Astrocyte of the spinal cord (primary cell): Measurements from ENCODE around the gene TRAPPC3L.

Experiments used
- DNase-seq: peaks from one replicate; pipeline ENCODE4 v3.0.0; 2011; ENCODE audit warnings: low read depth, low spot score
- H3K4me3 ChIP-seq: 2 replicates; pipeline ENCODE4 v1.5.1; 2011; ENCODE audit warnings: low read depth, mild to moderate bottlenecking, low read length, moderate library complexity
- in situ Hi-C: cut with HindIII; loops from 2 replicates; pipeline ENCODE4 v1.10.0; 2017; ENCODE audit warnings: low sequenced_read_pairs
- TF ChIP-seq, protein P1 (sequence below): IDR thresholded peaks from 2 replicates; pipeline ENCODE4 v1.5.1; 2012; ENCODE audit warnings: low read depth, mild to moderate bottlenecking, low read length, inconsistent platforms

The TRAPPC3L gene

DNA sequence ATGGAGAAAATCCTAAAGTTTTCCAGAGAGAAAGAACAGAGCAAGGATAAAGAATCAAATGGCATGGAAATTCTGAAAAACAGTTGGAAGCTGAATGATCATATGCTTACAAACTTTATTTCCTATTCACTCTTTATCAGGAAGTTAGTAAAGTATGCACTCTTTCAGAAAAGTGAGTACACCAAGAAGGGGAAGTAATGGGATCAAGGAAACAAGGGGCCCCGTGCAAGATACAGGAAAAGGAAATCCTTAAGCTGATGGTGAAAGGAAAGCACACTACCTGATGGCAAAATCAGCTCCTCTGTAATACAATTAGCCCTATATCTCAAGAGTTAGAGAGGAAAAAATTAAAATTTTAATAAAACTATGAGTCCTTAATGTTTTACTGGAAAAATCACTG, 70.3 kb downstream of the TRAPPC3L start:
- H3K4me3 ChIP-seq, result no peak overlapping the region
- no peak for DNase-seq
- TF ChIP-seq, protein P1, sequence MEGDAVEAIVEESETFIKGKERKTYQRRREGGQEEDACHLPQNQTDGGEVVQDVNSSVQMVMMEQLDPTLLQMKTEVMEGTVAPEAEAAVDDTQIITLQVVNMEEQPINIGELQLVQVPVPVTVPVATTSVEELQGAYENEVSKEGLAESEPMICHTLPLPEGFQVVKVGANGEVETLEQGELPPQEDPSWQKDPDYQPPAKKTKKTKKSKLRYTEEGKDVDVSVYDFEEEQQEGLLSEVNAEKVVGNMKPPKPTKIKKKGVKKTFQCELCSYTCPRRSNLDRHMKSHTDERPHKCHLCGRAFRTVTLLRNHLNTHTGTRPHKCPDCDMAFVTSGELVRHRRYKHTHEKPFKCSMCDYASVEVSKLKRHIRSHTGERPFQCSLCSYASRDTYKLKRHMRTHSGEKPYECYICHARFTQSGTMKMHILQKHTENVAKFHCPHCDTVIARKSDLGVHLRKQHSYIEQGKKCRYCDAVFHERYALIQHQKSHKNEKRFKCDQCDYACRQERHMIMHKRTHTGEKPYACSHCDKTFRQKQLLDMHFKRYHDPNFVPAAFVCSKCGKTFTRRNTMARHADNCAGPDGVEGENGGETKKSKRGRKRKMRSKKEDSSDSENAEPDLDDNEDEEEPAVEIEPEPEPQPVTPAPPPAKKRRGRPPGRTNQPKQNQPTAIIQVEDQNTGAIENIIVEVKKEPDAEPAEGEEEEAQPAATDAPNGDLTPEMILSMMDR, result no peak
- in situ Hi-C loops, result no loop called here

- no peak for DNase-seq
- TF ChIP-seq, protein P1, result no peak
- in situ Hi-C loops, result no loop called here
- H3K4me3 ChIP-seq, result no peak overlapping the region
These were observed 72.8 kb downstream of the TRAPPC3L start for GRCh38 chr6:116472706-116473105.

DNA sequence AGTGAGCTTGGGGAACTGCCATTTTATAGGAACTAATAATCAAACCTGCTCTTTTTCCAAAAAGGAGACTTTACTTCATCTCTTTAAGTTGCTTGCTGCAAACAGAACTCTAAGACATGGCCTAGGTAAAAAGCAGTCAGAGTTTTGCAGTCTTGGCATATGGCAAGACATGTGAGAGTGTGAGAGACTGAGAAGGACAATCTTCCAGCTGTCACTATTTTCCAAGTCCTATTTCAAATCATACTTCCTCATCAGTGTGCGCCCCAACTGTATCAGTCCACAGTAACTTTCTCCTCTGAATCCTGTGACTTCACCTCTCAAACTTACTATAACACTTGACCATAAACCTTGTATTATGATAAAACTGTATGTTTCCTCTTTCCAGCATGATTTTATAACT, 74.0 kb downstream of the TRAPPC3L start:
- no peak for DNase-seq
- in situ Hi-C loops, result no loop called here
- TF ChIP-seq, protein P1, result no peak
- no peak overlapping the region for H3K4me3 ChIP-seq

- no peak overlapping the region for H3K4me3 ChIP-seq
- TF ChIP-seq, protein P1, result no peak
- in situ Hi-C loops, result no loop called here
- DNase-seq, result no peak
These were observed 77.2 kb downstream of the TRAPPC3L start for GRCh38 chr6:116468293-116468692.

- TF ChIP-seq, protein P1, result no peak
- no peak for DNase-seq
- in situ Hi-C loops, result no loop called here
- no peak overlapping the region for H3K4me3 ChIP-seq
These were observed 78.0 kb downstream of the TRAPPC3L start for GRCh38 chr6:116467514-116467913.

DNA sequence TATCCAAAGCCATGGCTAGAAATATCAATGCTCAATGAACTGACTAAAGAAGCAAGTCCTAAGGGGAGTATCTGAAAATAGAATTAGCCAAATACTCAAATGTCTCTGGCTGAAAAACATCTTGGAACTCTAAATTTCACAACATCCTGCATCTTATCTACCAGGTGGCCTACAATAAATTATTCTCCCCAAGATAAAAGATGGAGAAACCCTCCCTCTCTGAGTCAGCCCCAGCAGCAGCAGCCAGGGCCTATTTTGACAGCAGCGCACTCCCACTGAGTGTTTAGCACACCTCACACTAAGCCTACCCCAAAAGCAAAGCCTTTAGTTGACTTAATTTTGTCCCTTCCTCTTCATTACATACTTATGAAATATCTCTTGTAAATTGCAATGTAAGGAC, 78.4 kb downstream of the TRAPPC3L start:
- TF ChIP-seq, protein P1, result no peak
- no peak overlapping the region for H3K4me3 ChIP-seq
- in situ Hi-C loops, result no loop called here
- DNase-seq, result no peak

- no peak for DNase-seq
- in situ Hi-C loops, result no loop called here
- TF ChIP-seq, protein P1, result no peak
- H3K4me3 ChIP-seq, result no peak overlapping the region
These were observed 80.2 kb downstream of the TRAPPC3L start for GRCh38 chr6:116465246-116465645.
